Activated CD4-positive, alpha-beta memory T cell treated with anti-CD3 and anti-CD28 coated beads, Interleukin-2, amount 10 ng/mL, durations not matched to agents 7 days and 5 days (primary cell): ENCODE results near the gene SRA1. TPM values are rescaled to one million over a fixed set of nuclear protein-coding genes. Genes with fewer than 3 reads are reported as not detected.

ENCODE experiments used
- CTCF ChIA-PET: fragments of 350-600 bp; sonication (Branson Sonifier 250); formaldehyde crosslinking; loops from one replicate; lab custom pipeline; 2021; ENCODE audit warnings: antibody characterized with exemption, inconsistent platforms; lab: Charles Lee
- POLR2A ChIA-PET: fragments of 350-600 bp; sonication (Branson Sonifier 250); formaldehyde crosslinking; loops from one replicate; lab custom pipeline; 2021; ENCODE audit warnings: antibody characterized with exemption; lab: Charles Lee
- DNase-seq: peaks from one replicate; pipeline ENCODE4 v3.0.0-alpha.2; 2020
- H3K27ac Mint-ChIP-seq: one replicate; pipeline ENCODE4 v1.8.0; 2021; ENCODE audit warnings: mild to moderate bottlenecking, mixed read lengths
- H3K27me3 Mint-ChIP-seq: one replicate; pipeline ENCODE4 v1.8.0; 2021; ENCODE audit warnings: mixed read lengths
- H3K36me3 Mint-ChIP-seq: one replicate; pipeline ENCODE4 v1.8.0; 2021; ENCODE audit warnings: low read depth, mixed read lengths
- H3K4me1 Mint-ChIP-seq: one replicate; pipeline ENCODE4 v1.8.0; 2021; ENCODE audit warnings: mixed read lengths
- H3K4me3 Mint-ChIP-seq: one replicate; pipeline ENCODE4 v1.8.0; 2021; ENCODE audit warnings: mild to moderate bottlenecking, mixed read lengths
- H3K9me3 Mint-ChIP-seq: one replicate; pipeline ENCODE4 v1.8.0; 2021; ENCODE audit warnings: mixed read lengths
- total RNA-seq, 2 experiments: library from RNA; stranded (reverse); gene quantifications; one replicate each; pipeline ENCODE4 v1.2.3, GENCODE V29; 2021

SRA1 gene
- total RNA-seq, 2 experiments from 2014 or later, result 37.4 to 38.3 TPM

DNA sequence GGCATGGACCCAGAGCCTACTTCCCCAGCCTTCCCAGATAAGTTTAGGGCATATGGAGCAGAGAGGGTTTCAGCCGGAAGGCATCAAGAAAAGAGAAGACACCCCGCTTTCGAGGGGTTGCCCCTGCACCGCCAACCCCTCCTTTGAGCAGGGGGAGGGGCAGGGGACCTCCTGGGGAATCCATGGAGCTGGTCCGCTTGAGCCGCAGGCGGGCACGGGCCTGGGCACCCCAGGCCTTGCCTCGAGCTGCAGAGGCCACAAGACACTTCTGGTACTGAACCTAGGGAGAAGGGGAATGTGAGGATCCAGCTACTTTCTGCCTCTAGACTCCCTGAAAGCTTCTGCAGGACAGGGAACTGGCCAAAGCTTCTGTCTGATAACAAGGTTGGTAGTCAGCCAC lies 1.3 kb upstream of the SRA1 start:
- H3K27ac Mint-ChIP-seq, result peak overlapping the region; percentile 79
- CTCF ChIA-PET, result interaction anchor here (0.6 to 1.9 kb wide), 3 partner anchors 10 to 13 kb away, joined by 3 to 4 read pairs (median 3); partner anchors contain the start of gene EIF4EBP3

DNA sequence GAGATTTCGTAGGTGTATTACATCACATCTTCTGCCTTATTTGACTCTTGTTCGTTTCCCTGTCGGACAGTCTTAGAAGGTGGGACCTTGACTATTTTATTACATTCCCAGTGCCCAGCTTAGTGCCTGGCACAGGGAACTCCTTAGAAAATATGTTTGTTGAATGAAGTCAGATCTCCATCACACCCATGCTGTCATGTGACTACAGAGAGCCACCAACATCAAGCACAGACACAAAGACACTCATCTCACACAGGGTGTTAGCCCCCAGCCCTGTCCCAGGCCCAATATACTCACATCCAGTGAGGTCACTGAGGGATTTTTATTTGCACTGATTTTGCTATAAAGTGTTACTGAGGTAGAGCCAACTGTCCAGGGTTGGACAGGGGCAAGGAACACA lies 692 bp upstream of the SRA1 start:
- POLR2A ChIA-PET, result interaction anchor here (0.8 to 10.7 kb wide), 11 partner anchors 8 to 156 kb away, joined by 3 to 101 read pairs (median 8); partner anchors contain the start of genes ANKHD1, EIF4EBP3, IK and NDUFA2
- H3K36me3 Mint-ChIP-seq, result peaks cover 41% of the 10 kb centered on the region

More for the DNA sequence above, 1.3 kb upstream of the SRA1 start:
- H3K36me3 Mint-ChIP-seq, result peaks cover 36% of the 10 kb centered on the region
- no peak overlapping the region for H3K4me3 Mint-ChIP-seq
- H3K4me1 Mint-ChIP-seq, result peaks cover 51% of the 10 kb centered on the region
- POLR2A ChIA-PET, result interaction anchor here (2.1 to 10.7 kb wide), 4 partner anchors 10 to 157 kb away, joined by 10 to 101 read pairs (median 18); partner anchors contain the start of genes ANKHD1, EIF4EBP3, IK and NDUFA2
- H3K27me3 Mint-ChIP-seq, result no peaks in the 10 kb centered on the region
- no peak for DNase-seq
- no peaks in the 10 kb centered on the region for H3K9me3 Mint-ChIP-seq

DNA sequence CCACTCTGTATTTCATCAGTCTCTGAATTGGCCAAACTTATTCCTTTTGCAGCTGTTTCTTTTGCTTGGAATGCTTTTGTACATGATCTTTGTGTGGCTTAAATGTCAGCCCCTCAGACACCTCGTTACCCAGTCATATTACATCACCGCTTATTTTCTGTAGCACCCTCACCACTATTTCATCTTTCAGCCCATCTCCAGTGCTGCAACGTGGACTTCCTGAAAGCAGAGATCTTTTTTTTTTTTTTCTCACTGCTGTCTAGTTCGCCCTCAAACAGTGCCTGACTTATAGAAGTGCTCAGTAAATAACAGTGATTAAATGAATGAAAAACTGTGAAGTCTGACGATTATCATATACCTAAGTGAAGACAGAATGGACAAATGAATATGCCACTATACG lies 835 bp downstream of the SRA1 start:
- DNase-seq, result no peak
- H3K36me3 Mint-ChIP-seq, result peaks cover 55% of the 10 kb centered on the region
- H3K4me1 Mint-ChIP-seq, result peaks cover 56% of the 10 kb centered on the region
- H3K9me3 Mint-ChIP-seq, result no peaks in the 10 kb centered on the region
- peak overlapping the region; percentile 79 for H3K27ac Mint-ChIP-seq
- ChIA-PET POLR2A (interaction anchor here (1.0 to 10.7 kb wide), 6 partner anchors 7 to 155 kb away, joined by 3 to 101 read pairs (median 15); partner anchors contain the start of genes ANKHD1, EIF4EBP3, IK and NDUFA2), CTCF (interaction anchor here (0.6 to 1.1 kb wide), 3 partner anchors 9 to 317 kb away, joined by 3 to 4 read pairs (median 4); no protein-coding TSS in a partner anchor)
- no peaks in the 10 kb centered on the region for H3K27me3 Mint-ChIP-seq
- peak overlapping the region; percentile 83 for H3K4me3 Mint-ChIP-seq

More for the DNA sequence above, 692 bp upstream of the SRA1 start:
- H3K4me1 Mint-ChIP-seq, result peaks cover 52% of the 10 kb centered on the region
- CTCF ChIA-PET, result interaction anchor here (0.6 to 1.5 kb wide), 3 partner anchors 10 to 77 kb away, joined by 3 to 5 read pairs (median 3); no protein-coding TSS in a partner anchor
- H3K4me3 Mint-ChIP-seq, result peak overlapping the region; percentile 83
- H3K9me3 Mint-ChIP-seq, result no peaks in the 10 kb centered on the region
- H3K27me3 Mint-ChIP-seq, result no peaks in the 10 kb centered on the region
- H3K27ac Mint-ChIP-seq, result peak overlapping the region; percentile 79
- DNase-seq, result no peak

GRCh38 chr5:140555747-140556312 lies 1.4 kb downstream of the SRA1 start:
- CTCF ChIA-PET, result interaction anchor here (0.6 to 0.8 kb wide), 2 partner anchors 9 to 198 kb away, joined by 3 to 4 read pairs; no protein-coding TSS in a partner anchor
- Mint-ChIP-seq H3K27ac (peak overlapping the region; percentile 79), H3K27me3 (no peaks in the 10 kb centered on the region), H3K4me3 (peak overlapping the region; percentile 83), H3K36me3 (peaks cover 61% of the 10 kb centered on the region), H3K9me3 (no peaks in the 10 kb centered on the region), H3K4me1 (peaks cover 59% of the 10 kb centered on the region)
- POLR2A ChIA-PET, result interaction anchor here (0.6 to 10.7 kb wide), 5 partner anchors 7 to 90 kb away, joined by 3 to 101 read pairs (median 3); partner anchors contain the start of genes EIF4EBP3, IK and NDUFA2
- no peak for DNase-seq

GRCh38 chr5:140554454-140554853 lies 2.8 kb downstream of the SRA1 start:
- ChIA-PET POLR2A (interaction anchor here (0.6 to 1.3 kb wide), 2 partner anchors 14 to 93 kb away, joined by 3 to 4 read pairs; partner anchors contain the start of genes IK and NDUFA2), CTCF (no interaction called here)
- Mint-ChIP-seq H3K4me1 (peaks cover 73% of the 10 kb centered on the region), H3K27me3 (no peaks in the 10 kb centered on the region), H3K4me3 (no peak overlapping the region), H3K36me3 (peaks cover 72% of the 10 kb centered on the region), H3K9me3 (no peaks in the 10 kb centered on the region), H3K27ac (peak overlapping the region; percentile 27)
- no peak for DNase-seq

GRCh38 chr5:140553657-140554056 lies 3.6 kb downstream of the SRA1 start:
- Mint-ChIP-seq H3K4me3 (no peak overlapping the region), H3K27me3 (no peaks in the 10 kb centered on the region), H3K9me3 (no peaks in the 10 kb centered on the region), H3K27ac (peak overlapping the region; percentile 61), H3K4me1 (peaks cover 81% of the 10 kb centered on the region), H3K36me3 (peaks cover 79% of the 10 kb centered on the region)
- DNase-seq, result no peak
- ChIA-PET POLR2A (interaction anchor here (1.3 to 1.6 kb wide), 2 partner anchors 10 to 94 kb away, joined by 3 to 6 read pairs; partner anchors contain the start of genes APBB3, IK, NDUFA2 and SLC35A4), CTCF (interaction anchor here (1.4 kb wide), 1 partner anchor 81 kb away, joined by 4 read pairs; no protein-coding TSS in a partner anchor)

DNA sequence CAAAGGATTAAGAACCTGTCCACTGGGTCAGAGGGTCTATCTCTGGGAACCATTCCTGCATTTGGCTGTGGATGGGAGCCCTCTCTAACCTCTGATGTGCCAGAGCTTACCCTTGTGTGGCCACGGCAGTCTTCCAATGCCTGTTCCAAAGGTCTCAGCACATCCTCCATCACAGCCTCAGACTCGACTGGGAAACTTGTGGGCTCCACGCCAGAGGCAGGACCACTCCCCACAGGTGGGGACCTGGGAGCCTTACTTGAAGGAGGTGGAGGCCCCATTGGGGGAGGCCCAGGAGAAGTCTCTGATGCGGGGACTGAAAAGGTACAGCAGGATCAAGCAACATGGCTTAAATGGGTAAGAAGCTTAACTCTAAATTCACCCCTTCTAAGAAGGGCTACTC lies 5.4 kb downstream of the SRA1 start:
- Mint-ChIP-seq H3K4me3 (no peak overlapping the region), H3K9me3 (no peaks in the 10 kb centered on the region), H3K27ac (no peak overlapping the region), H3K27me3 (no peaks in the 10 kb centered on the region), H3K4me1 (peaks cover 88% of the 10 kb centered on the region), H3K36me3 (peaks cover 72% of the 10 kb centered on the region)
- ChIA-PET POLR2A (interaction anchor here (1.0 to 5.8 kb wide), 4 partner anchors 9 to 150 kb away, joined by 3 to 101 read pairs (median 4); partner anchors contain the start of genes ANKHD1, APBB3, HARS1 and HARS2), CTCF (no interaction called here)
- no peak for DNase-seq

DNA sequence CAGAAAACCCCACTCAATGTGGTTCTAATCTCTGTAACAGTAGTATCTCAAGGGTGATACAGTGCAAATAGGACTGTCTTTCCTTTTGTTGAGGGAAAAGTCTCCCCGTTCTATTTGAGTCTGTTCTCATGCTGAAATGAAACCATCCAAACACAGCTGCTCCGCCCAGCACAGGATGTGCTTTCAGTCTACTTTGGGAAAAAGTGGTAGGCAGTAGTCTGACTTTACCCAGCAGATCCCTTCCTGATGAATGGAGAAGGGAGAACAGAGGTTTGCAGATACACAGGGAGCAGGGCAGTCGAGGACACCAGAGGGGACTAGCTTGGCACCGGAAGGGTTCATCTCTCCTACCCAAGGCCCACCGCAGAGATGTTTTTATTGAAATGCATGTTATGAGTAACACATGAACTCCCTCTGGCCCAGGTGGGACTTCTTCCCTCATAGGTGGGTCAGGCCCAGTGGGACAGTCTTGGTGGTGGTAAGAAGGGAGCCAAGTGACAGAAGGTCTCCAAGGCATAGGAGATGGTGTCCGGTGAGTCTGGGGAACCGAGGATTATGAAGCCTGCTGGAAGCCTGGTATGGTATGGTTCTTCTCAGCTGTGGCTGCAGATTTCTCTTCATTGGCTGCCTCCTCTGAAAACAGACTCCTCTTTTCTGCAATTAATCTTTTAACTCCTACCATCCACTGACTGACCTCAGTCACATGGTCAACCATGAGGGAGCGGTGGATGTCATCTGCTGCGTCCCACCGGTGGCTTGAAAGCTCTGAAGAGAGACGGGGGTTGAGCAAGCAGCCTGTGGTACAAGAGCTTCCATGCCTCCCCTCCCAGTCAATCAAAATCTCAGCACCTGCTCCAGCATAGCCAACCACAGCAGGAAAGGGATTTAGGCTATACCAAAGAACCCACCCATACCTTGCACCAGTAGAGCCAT lies 6.9 kb downstream of the SRA1 start:
- no peak for DNase-seq
- no peaks in the 10 kb centered on the region for H3K9me3 Mint-ChIP-seq
- H3K4me1 Mint-ChIP-seq, result peaks cover 82% of the 10 kb centered on the region
- no peak overlapping the region for H3K4me3 Mint-ChIP-seq
- no peaks in the 10 kb centered on the region for H3K27me3 Mint-ChIP-seq
- peak overlapping the region; percentile 55 for H3K27ac Mint-ChIP-seq
- peaks cover 62% of the 10 kb centered on the region for H3K36me3 Mint-ChIP-seq
- ChIA-PET CTCF (interaction anchor here (1.3 kb wide), 1 partner anchor 83 kb away, joined by 3 read pairs; the partner anchor contains the start of gene CD14), POLR2A (interaction anchor here (0.7 to 5.8 kb wide), 4 partner anchors 10 to 149 kb away, joined by 3 to 101 read pairs (median 4); partner anchors contain the start of genes APBB3, IK, NDUFA2 and SLC35A4)

DNA sequence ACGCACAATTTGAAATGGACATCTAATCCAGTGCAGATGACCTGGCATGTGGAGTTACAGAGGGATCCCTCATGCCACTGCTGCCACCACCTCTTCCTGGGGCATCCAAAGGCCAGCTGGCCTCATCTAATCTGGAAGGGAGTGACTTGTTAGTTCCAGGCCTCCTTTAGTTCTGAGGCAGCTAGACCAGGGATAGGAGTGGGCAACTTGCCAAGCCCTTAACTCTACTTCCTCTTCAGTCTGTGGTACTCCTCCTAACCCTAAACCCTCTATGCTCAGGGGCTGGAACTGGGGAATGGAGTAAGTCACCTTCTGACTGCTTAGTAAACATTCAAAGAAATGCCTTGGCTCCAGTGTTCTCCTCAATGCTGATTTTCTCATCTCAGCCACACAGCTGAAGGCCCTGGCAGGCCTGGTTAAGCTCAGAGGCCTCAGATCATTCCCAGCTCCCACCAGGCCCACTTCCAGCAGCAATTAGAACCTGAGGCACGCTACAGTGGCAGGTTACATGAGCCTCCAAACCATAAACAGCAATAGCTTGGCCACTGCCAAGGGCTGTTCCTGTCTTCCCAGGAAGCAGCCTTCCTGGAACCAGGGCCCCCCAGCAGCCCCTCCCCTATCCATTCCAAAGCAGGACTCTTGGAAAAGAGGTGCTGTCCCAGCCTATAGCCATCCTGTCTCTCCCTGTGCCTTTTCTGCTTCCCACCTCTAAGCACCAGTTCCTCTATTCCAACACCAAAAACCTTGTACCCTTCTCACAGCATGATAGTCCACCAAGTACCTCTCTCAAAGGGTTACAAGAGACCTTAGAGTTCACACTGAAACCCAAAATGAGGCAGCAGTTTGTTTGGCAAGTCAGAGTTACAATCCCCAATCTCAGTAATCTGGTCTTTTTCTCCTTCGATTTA lies 7.8 kb downstream of the SRA1 start:
- no peaks in the 10 kb centered on the region for H3K27me3 Mint-ChIP-seq
- no peak for DNase-seq
- POLR2A ChIA-PET, result interaction anchor here (1.0 to 5.8 kb wide), 5 partner anchors 11 to 98 kb away, joined by 3 to 101 read pairs (median 6); partner anchors contain the start of genes APBB3, IK, NDUFA2 and SLC35A4
- H3K36me3 Mint-ChIP-seq, result peaks cover 61% of the 10 kb centered on the region
- H3K4me3 Mint-ChIP-seq, result no peak overlapping the region
- peaks cover 74% of the 10 kb centered on the region for H3K4me1 Mint-ChIP-seq
- CTCF ChIA-PET, result no interaction called here
- peak overlapping the region; percentile 83 for H3K27ac Mint-ChIP-seq
- H3K9me3 Mint-ChIP-seq, result no peaks in the 10 kb centered on the region

DNA sequence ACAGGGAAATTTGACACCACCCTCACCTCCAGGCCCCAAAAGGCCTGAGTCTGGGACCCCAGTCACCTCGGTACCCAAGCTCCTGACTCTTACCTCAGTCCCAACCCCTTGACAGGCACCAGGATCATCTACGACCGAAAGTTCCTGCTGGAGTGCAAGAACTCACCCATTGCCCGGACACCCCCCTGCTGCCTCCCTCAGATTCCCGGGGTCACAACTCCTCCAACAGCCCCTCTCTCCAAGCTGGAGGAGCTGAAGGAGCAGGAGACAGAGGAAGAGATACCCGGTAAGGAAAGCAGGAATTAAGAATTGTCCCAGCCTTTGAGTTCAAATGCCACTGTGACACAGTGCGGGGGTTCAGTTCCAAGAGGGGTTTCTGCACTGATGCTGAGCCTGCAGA lies 8.5 kb downstream of the SRA1 start:
- no peak for DNase-seq
- Mint-ChIP-seq H3K36me3 (peaks cover 60% of the 10 kb centered on the region), H3K4me1 (peaks cover 67% of the 10 kb centered on the region), H3K27ac (peak overlapping the region; percentile 83), H3K27me3 (no peaks in the 10 kb centered on the region), H3K9me3 (no peaks in the 10 kb centered on the region), H3K4me3 (no peak overlapping the region)
- POLR2A ChIA-PET, result interaction anchor here (0.7 to 5.8 kb wide), 9 partner anchors 10 to 147 kb away, joined by 3 to 101 read pairs (median 10); partner anchors contain the start of genes ANKHD1, APBB3, HARS1 and HARS2
- CTCF ChIA-PET, result interaction anchor here (0.8 to 3.3 kb wide), 4 partner anchors 9 to 90 kb away, joined by 3 to 18 read pairs (median 12); partner anchors contain the start of genes CD14, SRA1 and TMCO6

DNA sequence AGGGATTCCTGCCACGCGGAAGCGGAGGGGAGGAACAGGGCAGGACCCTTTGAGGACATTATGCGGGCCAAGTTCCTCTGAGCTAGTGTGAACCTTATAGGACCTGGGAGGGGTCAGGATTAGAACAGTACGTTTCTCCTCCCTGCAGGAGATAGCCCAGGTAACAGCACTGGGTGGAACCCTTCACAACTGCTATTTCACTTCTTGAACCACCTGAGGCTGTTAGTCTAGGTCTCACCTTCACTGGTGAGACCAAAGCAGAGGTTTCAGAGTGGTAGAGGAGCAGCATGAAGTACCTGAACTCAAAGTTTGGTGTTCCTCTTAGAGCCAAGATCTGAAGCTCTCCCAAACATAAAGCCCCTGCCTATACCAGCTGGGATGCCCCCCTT lies 9.0 kb downstream of the SRA1 start:
- H3K27ac Mint-ChIP-seq, result peak overlapping the region; percentile 83
- H3K36me3 Mint-ChIP-seq, result peaks cover 58% of the 10 kb centered on the region
- H3K27me3 Mint-ChIP-seq, result no peaks in the 10 kb centered on the region
- H3K4me3 Mint-ChIP-seq, result peak overlapping the region; percentile 66
- no peak for DNase-seq
- no peaks in the 10 kb centered on the region for H3K9me3 Mint-ChIP-seq
- H3K4me1 Mint-ChIP-seq, result peaks cover 62% of the 10 kb centered on the region
- ChIA-PET POLR2A (interaction anchor here (0.7 to 5.8 kb wide), 12 partner anchors 10 to 308 kb away, joined by 3 to 101 read pairs (median 10); partner anchors contain the start of genes ANKHD1, APBB3, HARS1 and HARS2), CTCF (interaction anchor here (0.8 to 3.3 kb wide), 13 partner anchors 9 to 178 kb away, joined by 3 to 18 read pairs (median 7); partner anchors contain the start of genes APBB3, CD14, IK and NDUFA2)
